Activated T-helper 9 cell treated with anti-CD3 and anti-CD28 coated beads, Interleukin-2, amount 50 U/mL, for 16 hours (primary cell): ENCODE measurements around the gene CCDC107.
"Not testable (repeated sequence)": the region's sequence is repeated elsewhere in the genome, so short reads cannot be mapped to it uniquely, and the experiment has no call there.

Source experiments
- DNase-seq: peaks from one replicate; pipeline ENCODE4 v3.0.0-alpha.2; 2020; ENCODE audit warnings: low read depth

CCDC107 gene

DNA sequence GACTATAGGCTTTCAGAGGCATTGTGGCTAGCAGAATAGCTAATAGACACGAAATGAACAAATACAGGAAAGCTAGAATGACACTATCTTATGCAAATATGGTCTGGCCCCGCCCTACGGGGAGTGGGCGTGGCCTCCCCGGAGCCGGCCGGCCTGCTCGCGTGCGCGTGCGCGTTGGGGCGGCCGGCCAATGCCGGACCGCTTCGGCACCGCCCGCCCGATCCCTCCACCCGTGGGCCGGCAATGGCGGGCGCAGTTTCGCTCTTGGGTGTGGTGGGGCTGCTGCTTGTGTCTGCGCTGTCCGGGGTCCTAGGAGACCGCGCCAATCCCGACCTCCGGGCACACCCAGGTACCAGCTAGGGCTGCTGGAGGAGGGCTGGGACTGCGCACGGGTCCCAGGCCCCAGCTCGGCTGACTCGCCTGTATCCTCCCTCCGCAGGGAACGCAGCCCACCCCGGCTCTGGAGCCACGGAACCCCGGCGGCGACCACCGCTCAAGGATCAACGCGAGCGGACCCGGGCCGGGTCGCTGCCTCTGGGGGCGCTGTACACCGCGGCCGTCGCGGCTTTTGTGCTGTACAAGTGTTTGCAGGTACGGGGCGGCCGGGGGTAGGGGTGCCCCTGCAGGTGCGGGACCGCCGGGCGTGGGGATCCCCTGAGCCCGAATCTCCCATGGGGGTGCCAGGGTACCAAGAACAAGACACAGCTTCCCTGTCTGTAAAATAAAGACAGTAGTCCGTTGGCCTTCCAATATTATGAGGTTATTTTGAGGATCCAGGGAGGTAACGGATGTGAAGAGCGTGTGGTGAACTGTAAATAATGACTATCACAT, at the start of gene CCDC107:
TSS of gene CCDC107 (plus strand) at position 156 of the 831 bp plus-strand sequence. CDS start at position 244, 88 bp downstream.
- peak; percentile 78 for DNase-seq

DNA sequence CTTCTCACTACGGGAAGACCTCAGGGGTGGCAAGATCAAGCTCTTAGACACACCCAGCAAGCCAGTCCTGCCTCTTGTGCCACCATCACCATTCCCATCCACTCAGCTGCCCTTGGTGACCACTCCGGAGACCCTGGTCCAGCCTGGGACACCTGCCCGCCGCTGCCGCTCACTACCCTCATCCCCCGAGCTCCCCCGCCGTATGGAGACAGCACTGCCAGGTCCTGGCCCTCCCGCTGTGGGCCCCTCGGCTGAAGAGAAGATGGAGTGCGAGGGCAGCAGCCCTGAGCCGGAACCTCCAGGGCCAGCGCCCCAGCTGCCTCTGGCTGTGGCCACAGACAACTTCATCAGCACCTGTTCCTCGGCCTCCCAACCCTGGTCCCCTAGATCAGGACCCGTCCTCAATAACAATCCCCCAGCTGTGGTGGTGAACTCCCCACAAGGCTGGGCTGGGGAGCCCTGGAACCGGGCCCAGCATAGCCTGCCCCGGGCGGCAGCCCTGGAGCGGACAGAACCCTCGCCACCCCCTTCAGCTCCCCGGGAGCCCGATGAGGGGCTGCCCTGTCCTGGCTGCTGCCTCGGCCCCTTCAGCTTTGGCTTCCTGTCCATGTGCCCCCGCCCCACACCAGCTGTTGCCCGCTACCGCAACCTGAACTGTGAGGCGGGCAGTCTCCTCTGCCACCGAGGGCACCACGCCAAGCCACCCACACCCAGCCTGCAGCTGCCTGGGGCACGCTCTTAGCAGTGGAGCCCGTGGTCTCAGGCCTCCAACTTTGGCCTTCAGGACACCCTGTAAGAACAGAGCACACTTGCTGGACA, 48.9 kb upstream of the CCDC107 start:
- no peak for DNase-seq

GRCh38 chr9:35609820-35610163, 48.3 kb upstream of the CCDC107 start:
- no peak for DNase-seq

GRCh38 chr9:35611230-35611797, 46.8 kb upstream of the CCDC107 start:
- DNase-seq: peak; percentile 36

- not testable (repeated sequence) for DNase-seq
Observed at GRCh38 chr9:35612066-35612465, 46.0 kb upstream of the CCDC107 start.

GRCh38 chr9:35612843-35613242, 45.2 kb upstream of the CCDC107 start:
- DNase-seq: no peak

- no peak for DNase-seq
Observed at GRCh38 chr9:35615981-35616680, 42.0 kb upstream of the CCDC107 start.

DNA sequence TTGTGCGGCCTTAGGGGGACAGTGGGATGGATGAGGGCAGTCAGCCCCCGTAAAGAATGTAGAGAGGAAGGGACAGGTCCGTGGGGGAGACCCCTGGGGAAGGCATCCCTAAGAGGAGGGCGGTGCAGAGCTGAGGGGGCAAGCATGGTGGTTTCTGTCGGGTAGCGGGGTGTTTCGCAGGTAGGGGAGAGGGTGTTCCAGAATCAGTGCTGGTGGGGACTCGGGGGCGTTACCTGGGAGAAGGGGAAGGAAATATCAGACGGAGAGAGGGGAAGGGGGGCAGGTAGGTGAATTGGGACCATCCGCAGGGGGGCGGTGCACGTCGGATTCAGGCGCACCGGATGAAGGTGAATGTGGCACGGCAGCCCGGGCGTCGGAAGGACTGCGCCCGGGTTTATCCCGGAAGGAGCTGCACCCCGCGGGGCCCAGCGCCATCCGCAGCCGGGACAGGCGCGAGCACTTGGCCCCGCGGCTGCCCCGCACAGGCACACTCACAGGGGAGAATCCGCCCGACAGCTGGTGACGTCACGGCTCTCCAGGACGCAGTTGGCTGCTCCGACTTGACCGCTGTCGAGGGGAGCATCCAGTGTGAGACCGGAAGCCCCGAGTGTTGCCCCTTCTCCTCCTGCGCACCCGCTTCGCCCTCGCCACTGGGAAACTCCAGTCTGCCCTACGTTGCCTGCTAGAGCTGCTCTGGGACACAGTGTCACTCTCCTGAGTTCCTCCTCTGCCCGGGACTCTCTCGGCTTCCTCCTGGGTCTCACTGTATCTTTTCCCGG, 41.2 kb upstream of the CCDC107 start:
- DNase-seq: peak; percentile 54

DNA sequence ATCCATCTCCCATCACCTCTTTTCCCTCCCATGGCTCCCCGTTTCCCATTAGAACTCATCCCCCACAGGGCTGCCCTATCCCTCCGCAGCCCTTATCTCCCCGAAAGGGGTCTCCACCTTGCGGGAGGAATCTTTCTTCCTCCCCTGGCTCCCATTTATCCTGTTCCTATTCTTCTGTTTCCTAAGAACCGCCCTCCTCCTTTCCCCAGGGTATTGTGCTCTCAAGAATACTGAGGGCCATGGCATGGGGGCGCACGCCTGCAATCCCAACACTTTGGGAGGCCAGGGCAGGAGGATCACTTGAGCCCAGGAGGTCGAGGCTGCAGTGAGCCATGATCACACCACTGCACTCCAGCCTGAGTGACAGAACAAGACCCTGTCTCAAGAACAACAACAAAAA, 40.5 kb upstream of the CCDC107 start:
- no peak for DNase-seq

DNA sequence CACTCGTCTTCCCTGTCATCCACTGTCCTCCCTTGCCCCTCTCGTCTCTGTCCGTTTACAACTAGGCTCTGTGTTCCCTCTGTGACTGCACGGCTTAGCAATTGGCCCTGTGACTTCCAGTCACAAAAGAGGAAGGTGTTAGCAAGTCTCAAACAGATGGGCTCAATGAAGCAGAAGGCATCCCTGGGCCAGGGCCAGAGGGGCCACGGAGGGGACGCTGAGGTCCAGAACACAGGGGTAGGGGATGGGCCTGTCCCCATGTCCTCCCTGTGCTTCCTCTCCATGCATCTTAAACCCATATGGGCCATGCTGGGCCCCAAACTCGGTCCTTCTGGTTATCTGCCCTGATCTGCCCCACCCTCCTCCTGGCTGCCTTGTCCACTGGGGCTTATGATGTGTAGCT, 39.8 kb upstream of the CCDC107 start, which contains the start of gene CD72:
TSS of gene CD72 (minus strand) at position 89 of the 403 bp plus-strand sequence. CDS start 110 bp downstream, outside the sequence.
- DNase-seq: no peak

GRCh38 chr9:35618854-35619799, 39.0 kb upstream of the CCDC107 start:
- DNase-seq: no peak

DNA sequence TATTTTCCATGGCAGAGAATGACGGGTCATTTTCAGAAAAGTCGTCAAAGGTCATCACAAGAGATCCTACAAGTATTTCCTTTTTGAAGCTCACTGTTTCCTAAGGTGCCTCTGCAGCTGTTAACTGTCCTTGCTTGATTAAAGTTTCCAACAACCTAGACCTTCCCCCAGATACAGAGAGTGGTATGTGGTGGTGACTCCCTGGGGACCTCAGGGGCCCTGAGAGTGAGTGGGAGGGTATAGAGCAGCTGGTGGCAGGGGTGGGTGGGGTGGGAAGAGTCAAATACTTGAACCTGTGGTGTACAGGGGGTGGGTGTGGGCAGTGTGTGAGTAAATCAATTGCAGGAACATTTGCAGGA, 38.3 kb upstream of the CCDC107 start:
- no peak for DNase-seq

GRCh38 chr9:35627575-35627974, 30.5 kb upstream of the CCDC107 start:
- DNase-seq: no peak

GRCh38 chr9:35628389-35628991, 29.6 kb upstream of the CCDC107 start:
- no peak for DNase-seq

- no peak for DNase-seq
Observed at GRCh38 chr9:35629597-35629996, 28.5 kb upstream of the CCDC107 start.

DNA sequence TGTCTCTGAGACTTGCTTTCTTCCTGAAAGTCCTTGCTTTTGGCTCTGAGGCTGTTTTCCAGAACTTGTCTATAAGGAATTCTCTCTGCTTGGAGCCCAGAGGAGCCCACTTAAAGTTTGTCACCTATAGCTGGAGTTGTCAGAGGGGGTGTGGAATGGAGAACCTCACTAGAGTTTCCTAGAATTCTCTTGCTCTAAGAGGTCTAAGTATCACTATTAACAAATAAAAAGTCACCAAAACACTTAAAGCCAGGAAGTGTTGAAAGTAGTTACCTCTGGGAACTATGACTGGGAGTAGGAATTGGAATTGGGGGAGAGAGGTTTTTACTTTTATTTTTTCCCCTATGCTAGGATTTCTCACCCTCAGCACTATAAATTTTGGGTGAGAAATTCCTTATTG, 22.4 kb upstream of the CCDC107 start:
- no peak for DNase-seq

GRCh38 chr9:35636135-35636876, 21.8 kb upstream of the CCDC107 start:
- no peak for DNase-seq

DNA sequence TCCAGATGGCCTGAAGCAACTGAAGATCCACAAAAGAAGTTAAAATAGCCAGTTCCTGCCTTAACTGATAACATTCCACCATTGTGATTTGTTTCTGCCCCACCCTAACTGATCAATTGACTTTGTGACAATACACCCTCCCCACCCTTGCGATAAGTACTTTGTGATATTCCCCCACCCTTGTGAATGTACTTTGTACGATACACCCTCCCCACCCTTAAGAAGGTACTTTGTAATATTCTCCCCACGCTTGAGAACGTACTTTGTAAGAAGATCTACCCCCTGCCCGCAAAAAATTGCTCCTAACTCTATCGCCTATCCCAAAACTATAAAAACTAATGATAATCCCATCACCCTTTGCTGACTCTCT, 21.2 kb upstream of the CCDC107 start:
- DNase-seq: not testable (repeated sequence)

GRCh38 chr9:35637427-35637955, 20.6 kb upstream of the CCDC107 start:
- not testable (repeated sequence) for DNase-seq
